ENCODE measurements around the gene BCL11A.

GRCh38 chr2:60472041-60472440 lies 81.4 kb downstream of the BCL11A start:
- TF ChIP-seq POLR2A (IDR thresholded peaks at IDR 0.05) (no peak), EP300 (IDR thresholded peaks at IDR 0.05) (no peak)
